NCI-H2081 (cell line): ENCODE data around the gene OR9A2.
"Not testable (repeated sequence)": the region's sequence is repeated elsewhere in the genome, so short reads cannot be mapped to it uniquely, and the experiment has no call there.

Experiments
- DNase-seq, 2 experiments: peaks; one replicate each; lab custom pipeline; 2025; lab: John Stamatoyannopoulos, UW

The OR9A2 gene

DNA sequence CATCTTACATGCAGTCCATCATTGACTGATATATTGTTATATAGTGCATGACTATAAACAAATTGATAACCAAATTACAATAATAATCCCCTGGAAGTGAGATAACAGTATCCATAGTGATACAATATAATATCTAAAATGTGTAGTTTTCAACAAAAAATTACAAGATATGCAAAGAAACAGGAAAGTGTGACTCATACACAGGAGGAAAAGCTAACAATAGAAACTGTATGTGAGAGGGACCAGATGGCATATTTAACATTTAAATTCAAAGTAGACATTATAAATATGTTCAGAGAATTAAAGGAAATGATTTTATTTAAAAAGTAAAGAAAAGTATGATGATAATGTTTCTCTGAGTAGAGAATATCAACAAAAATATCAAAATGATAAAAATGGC is 8.0 kb downstream of the OR9A2 start:
- DNase-seq, result no peak

DNA sequence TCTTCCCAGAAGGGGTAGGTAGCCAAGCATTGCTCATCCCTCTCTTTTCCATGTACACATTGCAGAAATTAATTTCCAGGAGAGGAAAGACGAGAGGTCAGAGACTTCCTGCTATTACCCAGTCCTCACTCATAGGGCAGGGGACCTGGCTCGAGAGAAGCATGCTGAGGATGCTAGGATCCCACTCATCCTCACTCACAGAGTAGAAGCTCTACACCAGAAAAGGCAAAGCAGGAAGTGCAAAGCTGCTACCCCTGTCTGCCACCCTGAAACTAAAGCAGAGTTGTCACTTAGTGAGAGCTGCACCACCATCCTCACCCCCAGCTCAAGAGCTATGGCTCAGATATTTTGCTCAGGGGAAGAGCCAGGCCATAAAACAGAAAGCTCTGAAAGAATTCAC is 9.9 kb downstream of the OR9A2 start:
- no peak for DNase-seq

DNA sequence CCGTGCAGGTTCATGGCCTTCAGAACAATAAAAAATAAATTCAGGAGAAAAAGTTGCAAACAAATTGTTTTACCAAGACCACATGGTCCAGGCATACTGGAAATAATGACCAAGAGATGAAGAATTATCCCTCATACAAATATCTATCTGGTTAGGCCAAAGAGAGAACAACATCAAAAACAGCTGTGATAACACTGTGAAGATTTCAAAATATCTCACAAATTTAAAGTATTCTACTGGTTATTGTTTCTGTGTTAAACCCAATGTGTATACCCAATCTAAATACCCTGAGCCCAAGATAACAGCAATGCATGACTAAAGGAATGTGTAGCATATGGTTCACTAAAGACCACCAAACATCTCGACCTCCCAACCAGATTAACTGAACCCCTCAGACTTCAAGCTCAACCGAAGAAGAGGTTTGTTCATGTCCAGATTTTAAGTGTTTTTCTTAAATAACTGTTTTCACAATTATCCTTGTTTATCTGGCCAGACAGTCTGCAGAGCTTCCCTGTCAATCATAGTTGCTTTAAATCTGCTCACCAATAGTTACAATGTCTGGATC is 10.9 kb downstream of the OR9A2 start:
- DNase-seq, result no peak

- no peak for DNase-seq
These were observed 11.8 kb downstream of the OR9A2 start for GRCh38 chr7:143015084-143015483.

DNA sequence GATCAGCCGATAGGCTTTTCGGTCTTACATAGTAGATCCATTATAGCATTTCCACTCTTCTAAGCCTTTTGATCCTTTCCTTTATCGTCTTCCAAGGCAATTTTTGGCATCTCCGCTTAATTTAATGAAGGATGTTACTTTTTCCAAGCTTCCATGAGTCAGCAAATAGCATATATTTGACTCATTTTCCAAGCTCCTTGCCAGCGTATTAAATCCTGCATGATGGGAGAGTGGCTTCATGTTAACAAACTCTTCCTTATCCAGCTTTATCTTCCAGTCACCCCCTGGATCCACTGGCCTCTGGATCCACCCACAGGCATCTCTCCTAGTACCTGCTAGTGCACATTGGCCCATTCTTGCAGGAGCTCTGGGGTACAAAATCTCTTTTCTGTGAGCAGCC is 13.0 kb downstream of the OR9A2 start:
- no peak for DNase-seq

- no peak for DNase-seq
These were observed 13.5 kb downstream of the OR9A2 start for GRCh38 chr7:143013473-143013872.

DNA sequence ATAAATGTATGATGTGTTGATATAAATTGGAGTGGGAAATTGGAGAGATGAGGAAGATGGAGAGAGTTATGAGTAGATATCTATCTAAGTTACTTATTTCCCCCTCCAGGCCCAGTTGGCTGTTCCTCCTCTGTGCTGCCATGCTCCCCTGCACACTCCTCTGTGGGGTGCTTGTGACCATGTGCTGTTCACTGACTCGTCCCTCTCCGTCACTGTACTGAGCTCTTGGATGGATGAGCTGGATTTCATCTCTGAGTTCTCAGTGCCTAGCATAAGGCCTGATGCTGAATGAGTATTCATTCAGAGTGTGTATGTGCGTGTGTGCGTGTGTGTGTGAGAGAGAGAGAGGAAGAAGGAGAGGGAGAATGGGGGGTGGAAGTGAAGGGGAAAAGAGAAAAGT is 14.5 kb downstream of the OR9A2 start:
- no peak for DNase-seq

DNA sequence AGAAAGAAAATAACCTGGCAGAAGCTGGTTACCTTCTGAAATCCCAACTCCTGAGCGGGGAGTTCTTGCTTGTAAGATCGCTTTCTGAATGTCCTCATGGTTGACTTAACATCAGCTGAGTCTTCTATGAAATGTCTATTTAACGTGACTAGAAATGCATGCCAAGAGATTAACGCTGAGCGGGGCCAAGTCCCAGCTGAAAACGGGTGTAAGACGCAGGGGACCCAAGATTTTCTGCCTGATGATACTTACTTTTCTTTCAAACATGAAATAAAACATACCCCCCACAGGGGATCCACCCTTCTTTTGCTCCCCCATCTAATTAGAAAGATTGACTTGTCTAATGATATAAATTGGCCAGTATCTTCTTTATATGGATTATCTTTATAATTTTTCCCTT is 14.9 kb downstream of the OR9A2 start:
- no peak for DNase-seq

DNA sequence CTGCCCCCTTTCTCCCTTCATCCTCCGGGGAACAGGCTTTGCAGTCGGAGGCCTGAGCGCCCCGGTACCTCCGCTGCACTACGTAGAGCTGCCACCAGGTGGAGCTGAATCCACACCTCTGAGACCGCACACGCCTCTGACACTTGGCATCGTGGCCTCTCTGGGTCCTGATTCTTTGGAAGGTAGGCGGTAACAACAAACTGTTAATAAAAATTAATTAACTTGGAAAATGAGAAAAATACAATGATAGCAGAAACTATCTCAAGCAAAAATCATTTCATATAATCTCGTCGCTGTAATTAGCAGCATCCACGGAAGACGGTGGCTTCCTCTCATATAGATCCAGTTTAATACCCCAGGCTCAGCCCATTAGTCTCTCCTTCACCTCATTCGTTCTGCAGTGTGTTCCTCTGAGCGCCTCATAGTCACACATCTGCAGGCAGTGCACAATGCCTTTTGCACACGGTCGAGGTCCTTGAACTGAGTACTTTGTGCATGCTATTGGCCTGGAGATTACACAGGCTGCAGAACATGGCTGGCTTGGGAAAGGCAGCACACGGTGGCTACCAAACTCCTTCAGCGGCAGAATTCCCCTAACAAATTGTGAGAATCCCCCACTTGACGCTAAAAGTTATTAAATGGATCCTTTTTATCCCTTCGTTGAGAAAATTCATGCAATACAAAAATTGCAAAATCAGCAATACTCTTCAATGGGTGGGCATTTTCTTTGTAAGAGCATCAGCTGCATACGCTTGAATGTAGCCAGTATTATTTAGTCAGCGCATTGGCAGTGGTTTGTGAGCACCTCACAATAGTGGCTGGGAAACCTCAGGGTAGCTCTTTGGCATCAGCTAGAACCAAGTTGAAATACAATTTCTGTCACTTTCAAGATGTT is 18.7 kb downstream of the OR9A2 start:
- DNase-seq, result peak; percentile 66 to 74

DNA sequence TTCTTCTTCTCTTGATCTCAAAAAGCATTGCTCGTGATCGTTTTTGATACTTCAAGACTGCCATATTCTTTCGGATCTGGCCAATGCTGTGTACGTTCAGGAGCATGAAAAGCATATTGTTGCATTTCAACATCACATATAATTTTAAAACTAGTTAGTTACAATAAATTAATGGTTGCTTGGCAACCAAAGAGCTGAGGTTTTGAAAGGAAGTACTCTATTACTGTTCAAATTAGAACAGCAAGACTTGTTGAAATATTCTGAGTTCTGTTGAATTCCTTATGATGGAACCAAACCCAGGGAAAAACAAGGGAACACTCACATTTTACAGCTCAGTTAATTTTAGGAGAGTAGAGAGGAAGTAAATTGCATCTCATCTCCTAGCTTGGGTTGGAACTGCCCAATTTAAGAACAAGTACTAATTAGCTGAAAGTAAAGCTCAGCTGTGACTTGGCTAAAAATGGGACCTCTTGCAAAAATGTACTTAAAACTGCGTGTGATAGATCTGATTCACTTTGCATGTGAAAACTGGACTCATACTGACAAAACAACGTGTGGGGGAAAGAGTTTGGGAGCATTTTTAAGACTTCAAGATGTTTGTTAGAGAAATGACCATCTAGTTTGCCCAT is 21.2 kb downstream of the OR9A2 start:
- DNase-seq, result no peak

DNA sequence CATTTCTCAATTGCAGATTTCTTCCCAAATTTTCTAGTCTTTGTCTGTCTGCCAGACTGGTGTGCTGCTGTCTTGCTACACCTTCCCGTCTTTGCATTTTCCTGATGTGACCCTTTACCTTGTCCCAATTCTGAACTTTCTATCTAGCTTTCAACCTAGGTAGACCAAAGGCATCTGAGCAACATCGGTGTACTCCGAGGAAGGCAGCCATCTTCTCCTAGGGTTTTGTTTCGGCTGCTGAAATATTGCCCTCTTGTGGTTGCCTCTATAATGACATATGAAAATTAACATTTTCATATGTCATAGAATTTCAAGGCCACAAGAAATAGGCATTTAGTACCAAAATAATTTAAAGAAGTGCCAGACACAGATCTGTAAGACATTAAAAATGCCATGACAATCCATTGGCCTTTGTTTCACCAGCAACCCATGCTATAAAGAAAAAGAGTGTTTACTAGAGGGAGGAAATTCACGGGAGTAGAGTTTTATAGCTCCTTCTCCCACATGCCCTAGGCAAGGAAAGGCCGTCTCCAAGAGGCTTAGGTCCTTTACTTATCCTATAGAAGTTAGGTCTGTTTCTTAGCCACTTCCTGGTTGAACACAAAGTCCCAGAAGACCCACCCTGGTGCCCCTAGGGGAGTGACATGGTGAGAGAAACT is 23.4 kb downstream of the OR9A2 start:
- DNase-seq, result peak; percentile 49 to 64

- DNase-seq, result no peak
These were observed 24.0 kb downstream of the OR9A2 start for GRCh38 chr7:143002898-143003297.

GRCh38 chr7:143002106-143002505 is 24.8 kb downstream of the OR9A2 start:
- peak in 1 of 2 experiments; percentile 26 for DNase-seq

- DNase-seq, result no peak
These were observed 26.3 kb downstream of the OR9A2 start for GRCh38 chr7:143000648-143001047.

DNA sequence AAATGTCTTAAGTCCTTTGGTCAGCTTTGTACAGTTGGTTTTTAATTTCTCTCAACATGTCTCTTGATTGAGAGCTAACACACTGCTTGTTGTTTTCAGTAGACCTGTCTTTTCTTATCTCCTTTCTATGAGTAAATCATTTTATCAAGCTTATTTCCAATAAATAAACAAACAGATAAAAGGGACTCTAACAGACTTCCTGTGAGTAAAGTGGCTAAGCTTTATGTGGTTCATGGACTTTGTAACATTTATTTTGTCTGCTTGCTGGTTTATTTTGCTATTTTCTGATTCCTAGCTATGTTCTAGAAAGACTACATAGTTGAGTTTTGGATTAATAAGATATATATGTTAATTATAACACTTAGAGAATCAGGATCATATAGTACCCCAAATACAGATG is 27.1 kb downstream of the OR9A2 start:
- DNase-seq, result no peak

- no peak for DNase-seq
These were observed 28.0 kb downstream of the OR9A2 start for GRCh38 chr7:142998966-142999365.

GRCh38 chr7:142997456-142997989 is 29.4 kb downstream of the OR9A2 start:
- DNase-seq, result no peak

DNA sequence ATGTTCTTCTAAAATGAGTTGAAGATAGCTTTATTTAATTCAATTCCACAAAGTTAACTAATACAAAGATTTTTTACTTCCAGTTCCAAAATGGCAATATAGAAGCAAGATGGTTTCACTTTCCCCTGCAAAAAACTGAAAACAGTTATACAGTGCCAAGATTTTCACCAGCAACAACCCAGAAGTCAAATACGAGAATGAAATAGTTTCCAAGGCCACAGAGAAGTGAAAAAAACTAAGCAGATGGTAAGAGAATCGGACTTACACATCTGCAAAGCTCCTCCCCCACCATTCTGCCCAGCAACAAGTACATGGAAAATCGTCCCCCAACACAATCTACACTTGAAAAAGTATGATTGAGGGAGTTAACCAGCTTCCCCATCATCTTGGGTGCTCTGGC is 34.5 kb downstream of the OR9A2 start:
- DNase-seq, result no peak

DNA sequence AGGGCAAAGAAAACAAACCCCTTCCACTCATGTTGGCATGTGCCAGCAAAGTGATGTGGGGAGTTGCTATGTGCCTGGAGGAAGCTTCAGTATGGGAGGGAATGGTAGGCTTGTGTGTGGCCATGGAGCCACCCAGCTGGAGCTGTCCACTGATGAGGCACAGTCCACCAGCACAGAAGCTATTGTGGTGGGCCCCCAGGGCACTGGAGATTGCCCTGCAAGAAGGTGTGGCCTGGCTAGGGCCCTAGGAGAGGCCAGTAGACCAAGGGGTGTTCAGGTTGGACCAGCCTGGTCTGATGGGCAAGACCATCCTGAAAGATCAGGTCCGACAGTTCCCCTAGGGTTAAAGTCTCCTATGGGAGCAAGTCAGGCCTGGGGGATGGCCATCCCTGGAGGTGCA is 42.6 kb downstream of the OR9A2 start:
- DNase-seq, result no peak

DNA sequence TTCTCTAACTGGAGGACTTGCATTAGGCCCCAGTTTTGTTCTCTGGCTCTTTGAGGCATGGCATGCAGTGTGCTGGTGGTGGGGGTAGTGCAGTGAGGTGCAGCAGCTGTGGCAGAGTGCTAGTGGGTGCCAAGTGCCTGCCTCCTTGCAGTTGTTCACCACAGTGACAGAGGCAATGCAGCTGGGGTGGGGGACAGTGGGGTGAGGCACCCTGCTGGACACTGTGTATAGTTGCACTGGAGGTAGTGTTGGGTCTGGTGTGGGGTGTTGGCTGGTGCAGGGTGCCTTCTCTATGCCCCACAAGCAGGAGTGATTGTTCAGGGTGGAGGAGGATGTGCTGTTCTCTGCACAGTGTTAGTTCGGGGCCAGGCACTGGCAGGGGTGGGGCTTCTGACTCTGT is 43.1 kb downstream of the OR9A2 start:
- DNase-seq, result no peak

GRCh38 chr7:142978402-142978801 is 48.5 kb downstream of the OR9A2 start:
- not testable (repeated sequence) for DNase-seq
